Measurements from ENCODE around the gene NUP210. TPM values are rescaled to one million over a fixed set of nuclear protein-coding genes. Genes with fewer than 3 reads are reported as not detected.

NUP210 gene
- polyA plus RNA-seq, 1 of the 3 experiments (the other 2 are of a cell fraction), result 1.8 TPM

DNA sequence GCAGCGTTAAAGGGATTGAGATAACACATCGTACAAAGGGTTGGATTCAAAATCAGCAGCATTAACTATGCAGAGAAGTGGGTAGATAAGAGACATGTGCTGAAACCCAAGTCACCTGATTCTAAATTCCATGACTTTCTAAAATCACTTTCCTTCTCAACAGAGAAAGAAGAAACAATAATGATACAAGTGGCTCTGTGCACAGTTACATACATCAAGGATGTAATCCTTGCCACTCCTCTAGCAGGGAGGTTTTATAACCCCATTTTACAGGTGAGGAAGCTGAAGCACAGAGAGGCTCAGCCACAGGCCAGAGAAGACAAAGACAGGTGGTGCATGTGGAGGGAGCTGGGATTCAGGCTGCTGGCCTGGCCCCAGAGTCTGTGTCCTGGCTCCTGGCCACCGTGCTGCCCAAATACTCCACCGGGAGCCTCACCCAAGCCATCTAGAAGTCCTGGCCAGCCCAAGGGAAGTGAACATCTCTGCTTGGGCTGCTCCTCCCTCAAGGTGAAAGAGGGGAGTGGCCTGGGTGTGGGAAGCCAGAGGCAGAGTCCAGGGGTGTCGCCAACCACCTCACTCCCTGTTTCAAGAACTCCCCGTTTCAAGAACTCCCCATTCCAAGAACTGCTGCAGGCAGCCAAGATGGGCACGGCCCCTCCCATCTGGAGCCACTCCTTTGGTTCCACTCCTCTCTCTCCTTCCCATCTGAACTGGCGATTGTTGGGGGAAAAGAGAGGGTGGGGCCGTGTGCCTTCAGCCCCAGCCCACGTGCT lies 147.1 kb downstream of the NUP210 start:
- Histone ChIP-seq H3K9me2 (no peaks in the 10 kb centered on the region), H3K79me2 (ENCODE audit: insufficient read depth) (no peaks in the 10 kb centered on the region), H3K27ac (ENCODE audit: low read depth in 2 of 2, low read length in 1 of 2) (no peak overlapping the region), H3K4me2 (no peak overlapping the region), H3K4me1 (ENCODE audit: control insufficient read depth in 1 of 2, insufficient read depth in 2 of 2, low read depth in 1 of 2, low read length in 1 of 2) (peaks cover 0 to 20% of the 10 kb centered on the region in 2 experiments; a peak in 2 of 4 replicates), H3K27me3 (ENCODE audit: insufficient read depth) (no peaks in the 10 kb centered on the region; the same call in 1 of the 2 replicates), H3K36me3 (replicated peaks in 1 of 2; ENCODE audit: control insufficient read depth in 1 of 2, insufficient read depth in 2 of 2, low read length in 1 of 2) (no peaks in the 10 kb centered on the region), H3F3A (replicated peaks; ENCODE audit: insufficient read depth) (no peaks in the 10 kb centered on the region), H3K4me3 (ENCODE audit: low read depth in 2 of 2, low read length in 1 of 2) (no peak overlapping the region), H2AFZ (ENCODE audit: low read depth) (no peak overlapping the region), H3K9me3 (no peaks in the 10 kb centered on the region), H3K9ac (no peak overlapping the region), H4K20me1 (ENCODE audit: insufficient read depth) (no peaks in the 10 kb centered on the region)
- CTCF ChIA-PET, result interaction anchor here (1.1 to 1.3 kb wide), 3 partner anchors 9 to 376 kb away, joined by 3 to 6 read pairs (median 3); no protein-coding TSS in a partner anchor
- POLR2A ChIA-PET, result no interaction called here
- 49% methylated on average over 8 of the region's 10 CpGs for WGBS (ENCODE audit: low lambda C conversion rate)
- DNase-seq, result no peak
- TF ChIP-seq, protein P1, sequence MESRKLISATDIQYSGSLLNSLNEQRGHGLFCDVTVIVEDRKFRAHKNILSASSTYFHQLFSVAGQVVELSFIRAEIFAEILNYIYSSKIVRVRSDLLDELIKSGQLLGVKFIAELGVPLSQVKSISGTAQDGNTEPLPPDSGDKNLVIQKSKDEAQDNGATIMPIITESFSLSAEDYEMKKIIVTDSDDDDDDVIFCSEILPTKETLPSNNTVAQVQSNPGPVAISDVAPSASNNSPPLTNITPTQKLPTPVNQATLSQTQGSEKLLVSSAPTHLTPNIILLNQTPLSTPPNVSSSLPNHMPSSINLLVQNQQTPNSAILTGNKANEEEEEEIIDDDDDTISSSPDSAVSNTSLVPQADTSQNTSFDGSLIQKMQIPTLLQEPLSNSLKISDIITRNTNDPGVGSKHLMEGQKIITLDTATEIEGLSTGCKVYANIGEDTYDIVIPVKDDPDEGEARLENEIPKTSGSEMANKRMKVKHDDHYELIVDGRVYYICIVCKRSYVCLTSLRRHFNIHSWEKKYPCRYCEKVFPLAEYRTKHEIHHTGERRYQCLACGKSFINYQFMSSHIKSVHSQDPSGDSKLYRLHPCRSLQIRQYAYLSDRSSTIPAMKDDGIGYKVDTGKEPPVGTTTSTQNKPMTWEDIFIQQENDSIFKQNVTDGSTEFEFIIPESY (IDR thresholded peaks at IDR 0.05; ENCODE audit: borderline replicate concordance, low read depth), result no peak
- TF ChIP-seq EP300 (IDR thresholded peaks at IDR 0.05; ENCODE audit: borderline replicate concordance in 1 of 2, low read depth in 1 of 2, low read length in 1 of 2) (no peak), NRF1 (IDR thresholded peaks at IDR 0.05; ENCODE audit: low read depth, low read length) (no peak), MXI1 (IDR thresholded peaks at IDR 0.05; ENCODE audit: low read depth, low read length) (no peak), GATA2 (CRISPR knock-in tag; IDR thresholded peaks at IDR 0.05) (no peak), TAF1 (IDR thresholded peaks at IDR 0.05; ENCODE audit: borderline replicate concordance, low read depth, low read length) (no peak), GABPA (IDR thresholded peaks at IDR 0.05; ENCODE audit: low read depth) (no peak), EZH2phosphoT487 (IDR thresholded peaks at IDR 0.05; ENCODE audit: borderline replicate concordance, low read depth) (no peak), TCF12 (IDR thresholded peaks at IDR 0.05) (no peak), YY1 (IDR thresholded peaks at IDR 0.05; ENCODE audit: low read depth) (no peak), JUND (IDR thresholded peaks at IDR 0.05) (no peak)
- TF ChIP-seq, protein P2, sequence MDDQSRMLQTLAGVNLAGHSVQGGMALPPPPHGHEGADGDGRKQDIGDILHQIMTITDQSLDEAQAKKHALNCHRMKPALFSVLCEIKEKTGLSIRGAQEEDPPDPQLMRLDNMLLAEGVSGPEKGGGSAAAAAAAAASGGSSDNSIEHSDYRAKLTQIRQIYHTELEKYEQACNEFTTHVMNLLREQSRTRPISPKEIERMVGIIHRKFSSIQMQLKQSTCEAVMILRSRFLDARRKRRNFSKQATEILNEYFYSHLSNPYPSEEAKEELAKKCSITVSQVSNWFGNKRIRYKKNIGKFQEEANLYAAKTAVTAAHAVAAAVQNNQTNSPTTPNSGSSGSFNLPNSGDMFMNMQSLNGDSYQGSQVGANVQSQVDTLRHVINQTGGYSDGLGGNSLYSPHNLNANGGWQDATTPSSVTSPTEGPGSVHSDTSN (IDR thresholded peaks at IDR 0.05), result no peak
- TF ChIP-seq, protein P3, sequence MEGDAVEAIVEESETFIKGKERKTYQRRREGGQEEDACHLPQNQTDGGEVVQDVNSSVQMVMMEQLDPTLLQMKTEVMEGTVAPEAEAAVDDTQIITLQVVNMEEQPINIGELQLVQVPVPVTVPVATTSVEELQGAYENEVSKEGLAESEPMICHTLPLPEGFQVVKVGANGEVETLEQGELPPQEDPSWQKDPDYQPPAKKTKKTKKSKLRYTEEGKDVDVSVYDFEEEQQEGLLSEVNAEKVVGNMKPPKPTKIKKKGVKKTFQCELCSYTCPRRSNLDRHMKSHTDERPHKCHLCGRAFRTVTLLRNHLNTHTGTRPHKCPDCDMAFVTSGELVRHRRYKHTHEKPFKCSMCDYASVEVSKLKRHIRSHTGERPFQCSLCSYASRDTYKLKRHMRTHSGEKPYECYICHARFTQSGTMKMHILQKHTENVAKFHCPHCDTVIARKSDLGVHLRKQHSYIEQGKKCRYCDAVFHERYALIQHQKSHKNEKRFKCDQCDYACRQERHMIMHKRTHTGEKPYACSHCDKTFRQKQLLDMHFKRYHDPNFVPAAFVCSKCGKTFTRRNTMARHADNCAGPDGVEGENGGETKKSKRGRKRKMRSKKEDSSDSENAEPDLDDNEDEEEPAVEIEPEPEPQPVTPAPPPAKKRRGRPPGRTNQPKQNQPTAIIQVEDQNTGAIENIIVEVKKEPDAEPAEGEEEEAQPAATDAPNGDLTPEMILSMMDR (IDR thresholded peaks at IDR 0.05), result no peak

Data from SK-N-SH (cell line).